OCI-LY3 (cell line): ENCODE results near the gene UPB1.

Experiments used
- H2AFZ ChIP-seq: fragments of 200-600, 300-600 bp; shearing (Covaris generic); 2 replicates; pipeline ENCODE4 v1.6.0; 2014; ENCODE audit warnings: antibody characterized with exemption, low read depth, low read length
- H3K27ac ChIP-seq: fragments of 200-600, 300-600 bp; sonication (generic); 2 replicates; pipeline ENCODE4 v1.5.1; 2014; ENCODE audit warnings: mild to moderate bottlenecking, low read length, moderate library complexity, mixed read lengths
- H3K27me3 ChIP-seq: fragments of 200-600, 300-600 bp; sonication (generic); 2 replicates; pipeline ENCODE4 v1.6.1; 2014; ENCODE audit warnings: low read depth, low read length, mixed read lengths
- H3K36me3 ChIP-seq: fragments of 200-600, 300-600 bp; sonication (generic); replicated peaks from 2 replicates; pipeline ENCODE3; 2014; ENCODE audit warnings: low read depth, low read length, mixed read lengths
- H3K4me1 ChIP-seq: fragments of 300-600, 200-600 bp; sonication (generic); 2 replicates; pipeline ENCODE4 v1.6.1; 2014; ENCODE audit warnings: low read length, mixed read lengths
- H3K4me2 ChIP-seq: fragments of 200-600, 300-600 bp; sonication (generic); 2 replicates; pipeline ENCODE4 v1.6.1; 2014; ENCODE audit warnings: low read length, mixed read lengths
- H3K4me3 ChIP-seq: fragments of 300-600, 200-600 bp; sonication (generic); 2 replicates; pipeline ENCODE4 v1.5.1; 2014; ENCODE audit warnings: antibody characterized with exemption, mild to moderate bottlenecking, low read length, moderate library complexity
- H3K79me2 ChIP-seq: fragments of 300-600, 200-600 bp; shearing (Covaris generic); 2 replicates; pipeline ENCODE4 v1.6.1; 2014; ENCODE audit warnings: mild to moderate bottlenecking, low read length, mixed read lengths
- H3K9ac ChIP-seq: fragments of 300-600, 200-600 bp; shearing (Covaris generic); 2 replicates; pipeline ENCODE4 v1.6.0; 2014; ENCODE audit warnings: mild to moderate bottlenecking, low read length, moderate library complexity
- H3K9me3 ChIP-seq: fragments of 200-600, 300-600 bp; shearing (Covaris generic); 2 replicates; pipeline ENCODE4 v1.6.1; 2014; ENCODE audit warnings: low read length, mixed read lengths; ENCODE audit not compliant: insufficient read depth
- H4K20me1 ChIP-seq: fragments of 200-600, 300-600 bp; sonication (generic); 2 replicates; pipeline ENCODE4 v1.6.1; 2016; ENCODE audit warnings: low read length, mixed read lengths; ENCODE audit not compliant: insufficient read depth
- CTCF ChIP-seq: fragments of 200-600, 300-600 bp; sonication (generic); IDR thresholded peaks from 2 replicates; pipeline ENCODE4 v1.5.1; 2014; ENCODE audit warnings: antibody characterized with exemption, low read length, low read depth
- EZH2phosphoT487 ChIP-seq: fragments of 200-600 bp; shearing (Covaris generic); IDR thresholded peaks from 2 replicates; pipeline ENCODE4 v1.6.1; 2018; ENCODE audit warnings: antibody characterized with exemption, mixed run types, low read depth

Gene UPB1

GRCh38 chr22:24507716-24508115, 12.6 kb downstream of the UPB1 start:
- Histone ChIP-seq H3K4me2 (no peak overlapping the region), H3K27me3 (peaks cover 7% of the 10 kb centered on the region; the same call in 1 of the 2 replicates), H3K9ac (no peak overlapping the region), H3K4me3 (no peak overlapping the region), H3K36me3 (no peaks in the 10 kb centered on the region), H3K79me2 (no peaks in the 10 kb centered on the region), H3K9me3 (no peaks in the 10 kb centered on the region), H2AFZ (no peak overlapping the region), H3K27ac (no peak overlapping the region), H4K20me1 (no peaks in the 10 kb centered on the region), H3K4me1 (peaks cover 37% of the 10 kb centered on the region)
- no peak for TF ChIP-seq EZH2phosphoT487
- TF ChIP-seq CTCF, result peak; percentile 23; the same call in 1 of the 2 replicates

- H3K4me3 ChIP-seq, result no peak overlapping the region
- peaks cover 45% of the 10 kb centered on the region for H3K4me1 ChIP-seq
- H3K27ac ChIP-seq, result no peak overlapping the region
- peaks cover 7% of the 10 kb centered on the region; the same call in 1 of the 2 replicates for H3K27me3 ChIP-seq
- H3K4me2 ChIP-seq, result no peak overlapping the region
- no peak for TF ChIP-seq EZH2phosphoT487
- TF ChIP-seq CTCF, result no peak
- H3K9ac ChIP-seq, result no peak overlapping the region
- H3K36me3 ChIP-seq, result no peaks in the 10 kb centered on the region
- H3K79me2 ChIP-seq, result no peaks in the 10 kb centered on the region
- no peaks in the 10 kb centered on the region for H4K20me1 ChIP-seq
- H2AFZ ChIP-seq, result no peak overlapping the region
- no peaks in the 10 kb centered on the region for H3K9me3 ChIP-seq
These were observed 15.8 kb downstream of the UPB1 start for GRCh38 chr22:24510637-24511625.

- Histone ChIP-seq H3K4me3 (no peak overlapping the region), H3K9me3 (no peaks in the 10 kb centered on the region), H2AFZ (no peak overlapping the region), H3K27ac (no peak overlapping the region), H3K4me1 (peaks cover 45% of the 10 kb centered on the region), H3K27me3 (peaks cover 7% of the 10 kb centered on the region; the same call in 1 of the 2 replicates), H3K79me2 (no peaks in the 10 kb centered on the region), H3K9ac (no peak overlapping the region), H4K20me1 (no peaks in the 10 kb centered on the region), H3K4me2 (0 out of 2 replicates have a peak overlapping the region, but pooled peaks have one; percentile 15), H3K36me3 (no peaks in the 10 kb centered on the region)
- TF ChIP-seq EZH2phosphoT487, result no peak
- no peak for TF ChIP-seq CTCF
These were observed 16.9 kb downstream of the UPB1 start for GRCh38 chr22:24512043-24512442.

- Histone ChIP-seq H3K4me2 (no peak overlapping the region), H3K9ac (no peak overlapping the region), H3K79me2 (no peaks in the 10 kb centered on the region), H3K9me3 (no peaks in the 10 kb centered on the region), H3K4me3 (no peak overlapping the region), H3K27ac (no peak overlapping the region), H4K20me1 (no peaks in the 10 kb centered on the region), H3K4me1 (peaks cover 41% of the 10 kb centered on the region), H2AFZ (no peak overlapping the region), H3K36me3 (no peaks in the 10 kb centered on the region), H3K27me3 (peaks cover 10% of the 10 kb centered on the region; the same call in 1 of the 2 replicates)
- TF ChIP-seq EZH2phosphoT487 (no peak), CTCF (no peak)
These were observed 18.5 kb downstream of the UPB1 start for GRCh38 chr22:24513378-24514240.
